Panc1 (cell line): ENCODE results near the gene THPO. TPM values are rescaled to one million over a fixed set of nuclear protein-coding genes. Genes with fewer than 3 reads are reported as not detected.
A peak's percentile ranks its signal among the peaks of the same experiment; 100 is the strongest.

Experiments
- ATAC-seq: fragments of 200-7000 bp; cut with Tn5 transposase; 2 replicates; pipeline ENCODE4 v1.9.1; 2020; ENCODE audit warnings: mild to moderate bottlenecking, moderate library complexity
- BruUV-seq: library from RNA; stranded (reverse); fragments of 400-500 nt; replicated peaks from 2 replicates; lab custom pipeline; 2021; lab: Mats Ljungman, UMichigan
- CTCF ChIA-PET: fragments of 300-600 bp; sonication (Branson Sonifier 250); formaldehyde crosslinking; loops from one replicate; lab custom pipeline; 2022; ENCODE audit warnings: antibody characterized with exemption; lab: Charles Lee
- POLR2A ChIA-PET: fragments of 300-600 bp; sonication (Branson Sonifier 250); formaldehyde crosslinking; loops from one replicate; lab custom pipeline; 2022; ENCODE audit warnings: antibody characterized with exemption; lab: Charles Lee
- DNase-seq: peaks from one replicate; pipeline ENCODE4 v3.0.0-alpha.2; 2010; ENCODE audit warnings: low read depth, low spot score
- H3K27ac ChIP-seq: 2 replicates; pipeline ENCODE4 v1.5.1; 2011; ENCODE audit warnings: mild to moderate bottlenecking, low read length, inconsistent platforms
- H3K27me3 ChIP-seq: fragments of 200-500 bp; sonication (Bioruptor generic); 2 replicates; pipeline ENCODE4 v1.6.0; 2014; ENCODE audit warnings: low read length, inconsistent platforms; ENCODE audit not compliant: control insufficient read depth, insufficient read depth
- H3K36me3 ChIP-seq: fragments of 200-500 bp; sonication (Bioruptor generic); 2 replicates; pipeline ENCODE4 v1.5.1; 2014; ENCODE audit warnings: inconsistent platforms, mild to moderate bottlenecking, low read length, moderate library complexity; ENCODE audit not compliant: control insufficient read depth, insufficient read depth
- H3K4me1 ChIP-seq: 2 replicates; pipeline ENCODE4 v1.5.1; 2011; ENCODE audit warnings: inconsistent platforms, mild to moderate bottlenecking, low read length, moderate library complexity; ENCODE audit not compliant: control insufficient read depth, insufficient read depth
- H3K4me3 ChIP-seq, 2 experiments: 2 replicates each; pipeline ENCODE4 v1.5.1; 2011 to 2012; ENCODE audit warnings: low read depth in 2 of 2, low read length in 2 of 2, mild to moderate bottlenecking in 2 of 2, inconsistent platforms in 1 of 2, moderate library complexity in 1 of 2
- H3K9me3 ChIP-seq: fragments of 200-500 bp; sonication (Bioruptor generic); 2 replicates; pipeline ENCODE4 v1.5.1; 2014; ENCODE audit warnings: low read depth, mild to moderate bottlenecking, inconsistent platforms, low read length, moderate library complexity; ENCODE audit not compliant: control insufficient read depth, insufficient read depth
- CTCF ChIP-seq: fragments of 450-650 bp; IDR thresholded peaks from 2 replicates; pipeline ENCODE4 v1.5.1; 2017; ENCODE audit warnings: mild to moderate bottlenecking
- POLR2AphosphoS5 ChIP-seq: IDR thresholded peaks from 2 replicates; pipeline ENCODE4 v1.6.1; 2012; ENCODE audit warnings: mild to moderate bottlenecking, low read depth, low read length, moderate library complexity
- REST ChIP-seq, 2 experiments: IDR thresholded peaks; 2 replicates each; pipeline ENCODE4 v1.6.1; 2011 to 2012; ENCODE audit warnings: low read depth in 2 of 2, control low read depth in 1 of 2, low read length in 1 of 2, mild to moderate bottlenecking in 1 of 2, moderate library complexity in 1 of 2; ENCODE audit not compliant: insufficient read depth in 1 of 2
- SIN3A ChIP-seq: IDR thresholded peaks from 2 replicates; pipeline ENCODE4 v1.6.1; 2012; ENCODE audit warnings: low read depth, mild to moderate bottlenecking, low read length, moderate library complexity, borderline replicate concordance; ENCODE audit not compliant: insufficient read depth
- TCF7L2 ChIP-seq: IDR thresholded peaks from 2 replicates; pipeline ENCODE4 v1.6.1; 2011; ENCODE audit warnings: mild to moderate bottlenecking, low read depth, low read length, inconsistent platforms
- in situ Hi-C: cut with HindIII; loops from 2 replicates; pipeline ENCODE4 v1.10.0; 2016; ENCODE audit warnings: low sequenced_read_pairs, low pct_unique_long_range_greater_than_20kb
- intact Hi-C: fragments of 100-400 bp; cut with micrococcal nuclease; formaldehyde crosslinking; loops from one replicate; pipeline ENCODE4 v1.10.0; 2022; ENCODE audit not compliant: unreplicated experiment
- total RNA-seq: library from RNA; stranded (reverse); gene quantifications from one replicate; pipeline ENCODE4 v1.2.1, GENCODE V29; 2021; ENCODE audit not compliant: unreplicated experiment

Gene THPO
- total RNA-seq, 1 experiment from 2014 or later, result not detected

- TF ChIP-seq CTCF, result no peak
- no peak for TF ChIP-seq POLR2AphosphoS5
- TF ChIP-seq SIN3A, result no peak
- TF ChIP-seq REST (IDR thresholded peaks at IDR 0.05; ENCODE audit: insufficient read depth in 1 of 2, low read depth in 2 of 2, low read length in 1 of 2), result no peak
- no peak for TF ChIP-seq TCF7L2
Observed at GRCh38 chr3:184354754-184355153, 23.3 kb downstream of the THPO start.

GRCh38 chr3:184354121-184354728 lies 23.8 kb downstream of the THPO start:
- Histone ChIP-seq H3K27me3 (no peaks in the 10 kb centered on the region), H3K4me3 (no peak overlapping the region), H3K4me1 (no peaks in the 10 kb centered on the region), H3K36me3 (no peaks in the 10 kb centered on the region; the same call in 1 of the 2 replicates), H3K9me3 (no peaks in the 10 kb centered on the region), H3K27ac (no peak overlapping the region)
- intact Hi-C loops (no loop called here), in situ Hi-C loops (no loop called here)
- BruUV-seq, result no TSS peak
- CTCF ChIA-PET, result interaction anchor here (0.6 to 1.2 kb wide), 4 partner anchors 8 to 335 kb away, joined by 3 to 4 read pairs (median 4); partner anchors contain the start of gene FAM131A
- ATAC-seq, result peak; percentile 80
- no peak for TF ChIP-seq REST (IDR thresholded peaks at IDR 0.05; ENCODE audit: insufficient read depth in 1 of 2, low read depth in 2 of 2, low read length in 1 of 2)
- no peak for TF ChIP-seq TCF7L2
- no peak for TF ChIP-seq CTCF
- TF ChIP-seq SIN3A, result no peak
- no peak for TF ChIP-seq POLR2AphosphoS5
- no peak for DNase-seq
- POLR2A ChIA-PET, result no interaction called here

More at GRCh38 chr3:184354754-184355153, 23.3 kb downstream of the THPO start:
- no peak for DNase-seq
- ATAC-seq, result peak; percentile 53
- H3K9me3 ChIP-seq, result no peaks in the 10 kb centered on the region
- intact Hi-C loops (no loop called here), in situ Hi-C loops (no loop called here)
- no peaks in the 10 kb centered on the region; the same call in 1 of the 2 replicates for H3K36me3 ChIP-seq
- no peak overlapping the region for H3K4me3 ChIP-seq
- H3K4me1 ChIP-seq, result no peaks in the 10 kb centered on the region
- ChIA-PET POLR2A (interaction anchor here (0.6 kb wide), 1 partner anchor 36 kb away, joined by 3 read pairs; no protein-coding TSS in a partner anchor), CTCF (interaction anchor here (1.2 kb wide), 1 partner anchor 159 kb away, joined by 3 read pairs; no protein-coding TSS in a partner anchor)
- no TSS peak for BruUV-seq
- no peaks in the 10 kb centered on the region for H3K27me3 ChIP-seq
- H3K27ac ChIP-seq, result no peak overlapping the region
